ENCODE data around the gene SALL4. TPM values are rescaled to one million over a fixed set of nuclear protein-coding genes. Genes with fewer than 3 reads are reported as not detected.

SALL4 gene
- total and polyA plus RNA-seq, 2 experiments from 2014 or later, result 122 to 227 TPM

DNA sequence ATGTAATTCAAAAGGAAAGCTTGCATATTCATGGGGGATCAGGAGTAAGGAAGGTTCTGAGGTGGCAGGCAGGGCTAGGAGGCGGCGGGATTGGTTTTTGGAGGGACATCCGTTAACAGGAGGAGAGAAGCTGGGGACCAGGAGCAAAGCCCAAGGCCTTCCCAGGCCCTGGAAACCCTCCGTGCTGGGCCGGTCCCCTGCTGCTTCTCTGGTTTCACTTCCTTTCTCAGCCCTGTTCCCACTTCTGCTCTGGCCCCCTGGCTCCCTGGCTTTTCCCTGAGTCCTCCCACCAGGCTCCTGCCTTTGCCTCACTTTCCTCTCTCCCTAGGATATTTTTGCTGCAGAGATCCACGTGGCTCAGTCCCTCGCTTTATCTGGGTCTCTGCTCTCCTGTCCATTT lies 26.4 kb upstream of the SALL4 start (continued):
- TF ChIP-seq, protein P1, sequence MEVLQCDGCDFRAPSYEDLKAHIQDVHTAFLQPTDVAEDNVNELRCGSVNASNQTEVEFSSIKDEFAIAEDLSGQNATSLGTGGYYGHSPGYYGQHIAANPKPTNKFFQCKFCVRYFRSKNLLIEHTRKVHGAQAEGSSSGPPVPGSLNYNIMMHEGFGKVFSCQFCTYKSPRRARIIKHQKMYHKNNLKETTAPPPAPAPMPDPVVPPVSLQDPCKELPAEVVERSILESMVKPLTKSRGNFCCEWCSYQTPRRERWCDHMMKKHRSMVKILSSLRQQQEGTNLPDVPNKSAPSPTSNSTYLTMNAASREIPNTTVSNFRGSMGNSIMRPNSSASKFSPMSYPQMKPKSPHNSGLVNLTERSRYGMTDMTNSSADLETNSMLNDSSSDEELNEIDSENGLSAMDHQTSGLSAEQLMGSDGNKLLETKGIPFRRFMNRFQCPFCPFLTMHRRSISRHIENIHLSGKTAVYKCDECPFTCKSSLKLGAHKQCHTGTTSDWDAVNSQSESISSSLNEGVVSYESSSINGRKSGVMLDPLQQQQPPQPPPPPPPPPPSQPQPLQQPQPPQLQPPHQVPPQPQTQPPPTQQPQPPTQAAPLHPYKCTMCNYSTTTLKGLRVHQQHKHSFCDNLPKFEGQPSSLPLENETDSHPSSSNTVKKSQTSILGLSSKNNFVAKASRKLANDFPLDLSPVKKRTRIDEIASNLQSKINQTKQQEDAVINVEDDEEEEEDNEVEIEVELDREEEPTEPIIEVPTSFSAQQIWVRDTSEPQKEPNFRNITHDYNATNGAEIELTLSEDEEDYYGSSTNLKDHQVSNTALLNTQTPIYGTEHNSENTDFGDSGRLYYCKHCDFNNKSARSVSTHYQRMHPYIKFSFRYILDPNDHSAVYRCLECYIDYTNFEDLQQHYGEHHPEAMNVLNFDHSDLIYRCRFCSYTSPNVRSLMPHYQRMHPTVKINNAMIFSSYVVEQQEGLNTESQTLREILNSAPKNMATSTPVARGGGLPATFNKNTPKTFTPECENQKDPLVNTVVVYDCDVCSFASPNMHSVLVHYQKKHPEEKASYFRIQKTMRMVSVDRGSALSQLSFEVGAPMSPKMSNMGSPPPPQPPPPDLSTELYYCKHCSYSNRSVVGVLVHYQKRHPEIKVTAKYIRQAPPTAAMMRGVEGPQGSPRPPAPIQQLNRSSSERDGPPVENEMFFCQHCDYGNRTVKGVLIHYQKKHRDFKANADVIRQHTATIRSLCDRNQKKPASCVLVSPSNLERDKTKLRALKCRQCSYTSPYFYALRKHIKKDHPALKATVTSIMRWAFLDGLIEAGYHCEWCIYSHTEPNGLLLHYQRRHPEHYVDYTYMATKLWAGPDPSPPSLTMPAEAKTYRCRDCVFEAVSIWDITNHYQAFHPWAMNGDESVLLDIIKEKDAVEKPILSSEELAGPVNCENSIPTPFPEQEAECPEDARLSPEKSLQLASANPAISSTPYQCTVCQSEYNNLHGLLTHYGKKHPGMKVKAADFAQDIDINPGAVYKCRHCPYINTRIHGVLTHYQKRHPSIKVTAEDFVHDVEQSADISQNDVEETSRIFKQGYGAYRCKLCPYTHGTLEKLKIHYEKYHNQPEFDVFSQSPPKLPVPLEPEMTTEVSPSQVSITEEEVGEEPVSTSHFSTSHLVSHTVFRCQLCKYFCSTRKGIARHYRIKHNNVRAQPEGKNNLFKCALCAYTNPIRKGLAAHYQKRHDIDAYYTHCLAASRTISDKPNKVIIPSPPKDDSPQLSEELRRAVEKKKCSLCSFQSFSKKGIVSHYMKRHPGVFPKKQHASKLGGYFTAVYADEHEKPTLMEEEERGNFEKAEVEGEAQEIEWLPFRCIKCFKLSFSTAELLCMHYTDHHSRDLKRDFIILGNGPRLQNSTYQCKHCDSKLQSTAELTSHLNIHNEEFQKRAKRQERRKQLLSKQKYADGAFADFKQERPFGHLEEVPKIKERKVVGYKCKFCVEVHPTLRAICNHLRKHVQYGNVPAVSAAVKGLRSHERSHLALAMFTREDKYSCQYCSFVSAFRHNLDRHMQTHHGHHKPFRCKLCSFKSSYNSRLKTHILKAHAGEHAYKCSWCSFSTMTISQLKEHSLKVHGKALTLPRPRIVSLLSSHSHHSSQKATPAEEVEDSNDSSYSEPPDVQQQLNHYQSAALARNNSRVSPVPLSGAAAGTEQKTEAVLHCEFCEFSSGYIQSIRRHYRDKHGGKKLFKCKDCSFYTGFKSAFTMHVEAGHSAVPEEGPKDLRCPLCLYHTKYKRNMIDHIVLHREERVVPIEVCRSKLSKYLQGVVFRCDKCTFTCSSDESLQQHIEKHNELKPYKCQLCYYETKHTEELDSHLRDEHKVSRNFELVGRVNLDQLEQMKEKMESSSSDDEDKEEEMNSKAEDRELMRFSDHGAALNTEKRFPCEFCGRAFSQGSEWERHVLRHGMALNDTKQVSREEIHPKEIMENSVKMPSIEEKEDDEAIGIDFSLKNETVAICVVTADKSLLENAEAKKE (CRISPR knock-in tag; IDR thresholded peaks at IDR 0.05), result no peak
- TF ChIP-seq STAT1 (IDR thresholded peaks at IDR 0.05; ENCODE audit: unreplicated experiment) (no peak), POLR2AphosphoS5 (IDR thresholded peaks at IDR 0.05; ENCODE audit: low read depth) (no peak), NANOG (IDR thresholded peaks at IDR 0.05; ENCODE audit: borderline replicate concordance) (no peak), EZH2 (IDR thresholded peaks at IDR 0.05; ENCODE audit: low read depth, unreplicated experiment) (no peak), EZH2phosphoT487 (IDR thresholded peaks at IDR 0.05; ENCODE audit: unreplicated experiment) (no peak), JUNB (IDR thresholded peaks at IDR 0.05; ENCODE audit: unreplicated experiment) (no peak), ZNF114 (CRISPR knock-in tag; IDR thresholded peaks at IDR 0.05) (no peak), CREB1 (CRISPR knock-in tag; IDR thresholded peaks at IDR 0.05; ENCODE audit: low read depth) (no peak), ZNF331 (CRISPR knock-in tag; IDR thresholded peaks at IDR 0.05; ENCODE audit: low read depth) (no peak)

DNA sequence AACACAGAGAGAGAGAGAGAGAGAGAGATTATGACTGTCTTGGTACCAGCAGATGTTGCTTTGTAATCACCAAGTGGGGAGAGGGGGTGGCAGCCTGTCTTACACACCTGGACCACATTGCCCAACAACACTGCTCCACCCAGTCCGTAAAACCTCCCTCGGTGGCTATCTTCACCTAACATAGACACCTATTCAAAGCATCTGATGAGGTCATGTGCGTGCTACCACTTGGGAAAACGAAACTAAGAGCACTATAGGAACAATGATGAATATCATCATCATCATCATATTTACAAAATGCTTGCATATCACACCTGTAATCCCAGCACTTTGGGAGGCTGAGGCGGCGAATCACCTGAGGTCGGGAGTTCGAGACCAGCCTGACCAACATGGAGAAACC lies 24.1 kb upstream of the SALL4 start:
- Histone ChIP-seq H3K4me3 (no peak overlapping the region), H2AFZ (no peak overlapping the region), H4K20me1 (replicated peaks; ENCODE audit: insufficient read depth) (no peaks in the 10 kb centered on the region), H3F3A (replicated peaks; ENCODE audit: low read depth) (no peaks in the 10 kb centered on the region), H3K27ac (ENCODE audit: low read depth) (no peak overlapping the region), H3K9me2 (ENCODE audit: insufficient read depth) (no peaks in the 10 kb centered on the region), H3K79me2 (replicated peaks; ENCODE audit: insufficient read depth) (no peaks in the 10 kb centered on the region), H3K4me2 (no peak overlapping the region), H3K27me3 (ENCODE audit: insufficient read depth) (no peaks in the 10 kb centered on the region), H3K36me3 (ENCODE audit: insufficient read depth) (no peaks in the 10 kb centered on the region), H3K4me1 (ENCODE audit: insufficient read depth) (peaks cover 10% of the 10 kb centered on the region; the same call in 1 of the 2 replicates)
- no peaks in the 10 kb centered on the region for H3K36me3 Mint-ChIP-seq (ENCODE audit: low read depth)
- no peaks in the 10 kb centered on the region for H3K9me3 Mint-ChIP-seq
- no peak overlapping the region for H3K27ac Mint-ChIP-seq
- H3K4me3 Mint-ChIP-seq, result no peak overlapping the region
- DNase-seq (ENCODE audit: low spot score) (no peak), ATAC-seq (no peak)
- H3K27me3 Mint-ChIP-seq (ENCODE audit: insufficient read depth, low read depth, poor library complexity), result peaks cover 12% of the 10 kb centered on the region
- H3K4me1 Mint-ChIP-seq, result peaks cover 8% of the 10 kb centered on the region
- TF ChIP-seq JUNB (IDR thresholded peaks at IDR 0.05; ENCODE audit: unreplicated experiment), result no peak
- TF ChIP-seq ZNF114 (CRISPR knock-in tag; IDR thresholded peaks at IDR 0.05), result no peak
- no peak for TF ChIP-seq EZH2 (IDR thresholded peaks at IDR 0.05; ENCODE audit: low read depth, unreplicated experiment)
- TF ChIP-seq ZNF331 (CRISPR knock-in tag; IDR thresholded peaks at IDR 0.05; ENCODE audit: low read depth), result no peak
- TF ChIP-seq NANOG (IDR thresholded peaks at IDR 0.05; ENCODE audit: borderline replicate concordance), result no peak
- TF ChIP-seq POLR2AphosphoS5 (IDR thresholded peaks at IDR 0.05; ENCODE audit: low read depth), result no peak
- TF ChIP-seq, protein P2, sequence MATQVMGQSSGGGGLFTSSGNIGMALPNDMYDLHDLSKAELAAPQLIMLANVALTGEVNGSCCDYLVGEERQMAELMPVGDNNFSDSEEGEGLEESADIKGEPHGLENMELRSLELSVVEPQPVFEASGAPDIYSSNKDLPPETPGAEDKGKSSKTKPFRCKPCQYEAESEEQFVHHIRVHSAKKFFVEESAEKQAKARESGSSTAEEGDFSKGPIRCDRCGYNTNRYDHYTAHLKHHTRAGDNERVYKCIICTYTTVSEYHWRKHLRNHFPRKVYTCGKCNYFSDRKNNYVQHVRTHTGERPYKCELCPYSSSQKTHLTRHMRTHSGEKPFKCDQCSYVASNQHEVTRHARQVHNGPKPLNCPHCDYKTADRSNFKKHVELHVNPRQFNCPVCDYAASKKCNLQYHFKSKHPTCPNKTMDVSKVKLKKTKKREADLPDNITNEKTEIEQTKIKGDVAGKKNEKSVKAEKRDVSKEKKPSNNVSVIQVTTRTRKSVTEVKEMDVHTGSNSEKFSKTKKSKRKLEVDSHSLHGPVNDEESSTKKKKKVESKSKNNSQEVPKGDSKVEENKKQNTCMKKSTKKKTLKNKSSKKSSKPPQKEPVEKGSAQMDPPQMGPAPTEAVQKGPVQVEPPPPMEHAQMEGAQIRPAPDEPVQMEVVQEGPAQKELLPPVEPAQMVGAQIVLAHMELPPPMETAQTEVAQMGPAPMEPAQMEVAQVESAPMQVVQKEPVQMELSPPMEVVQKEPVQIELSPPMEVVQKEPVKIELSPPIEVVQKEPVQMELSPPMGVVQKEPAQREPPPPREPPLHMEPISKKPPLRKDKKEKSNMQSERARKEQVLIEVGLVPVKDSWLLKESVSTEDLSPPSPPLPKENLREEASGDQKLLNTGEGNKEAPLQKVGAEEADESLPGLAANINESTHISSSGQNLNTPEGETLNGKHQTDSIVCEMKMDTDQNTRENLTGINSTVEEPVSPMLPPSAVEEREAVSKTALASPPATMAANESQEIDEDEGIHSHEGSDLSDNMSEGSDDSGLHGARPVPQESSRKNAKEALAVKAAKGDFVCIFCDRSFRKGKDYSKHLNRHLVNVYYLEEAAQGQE (IDR thresholded peaks at IDR 0.05; ENCODE audit: unreplicated experiment), result no peak
- TF ChIP-seq, protein P3, sequence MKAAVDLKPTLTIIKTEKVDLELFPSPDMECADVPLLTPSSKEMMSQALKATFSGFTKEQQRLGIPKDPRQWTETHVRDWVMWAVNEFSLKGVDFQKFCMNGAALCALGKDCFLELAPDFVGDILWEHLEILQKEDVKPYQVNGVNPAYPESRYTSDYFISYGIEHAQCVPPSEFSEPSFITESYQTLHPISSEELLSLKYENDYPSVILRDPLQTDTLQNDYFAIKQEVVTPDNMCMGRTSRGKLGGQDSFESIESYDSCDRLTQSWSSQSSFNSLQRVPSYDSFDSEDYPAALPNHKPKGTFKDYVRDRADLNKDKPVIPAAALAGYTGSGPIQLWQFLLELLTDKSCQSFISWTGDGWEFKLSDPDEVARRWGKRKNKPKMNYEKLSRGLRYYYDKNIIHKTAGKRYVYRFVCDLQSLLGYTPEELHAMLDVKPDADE (IDR thresholded peaks at IDR 0.05), result no peak
- no peak for TF ChIP-seq EZH2phosphoT487 (IDR thresholded peaks at IDR 0.05; ENCODE audit: unreplicated experiment)

All from GM23338 (cell line).